IPS-20b (cell line): ENCODE data around the gene FAM3D.
"Not testable (repeated sequence)": the region's sequence is repeated elsewhere in the genome, so short reads cannot be mapped to it uniquely, and the experiment has no call there.

Experiments used
- H3K27ac ChIP-seq: one replicate; pipeline ENCODE4 v1.5.1; 2013; ENCODE audit warnings: low read length
- H3K27me3 ChIP-seq: 2 replicates; pipeline ENCODE4 v1.6.1; 2013; ENCODE audit warnings: mild to moderate bottlenecking, low read length, inconsistent platforms; ENCODE audit not compliant: insufficient read depth
- H3K36me3 ChIP-seq: 2 replicates; pipeline ENCODE4 v1.6.1; 2013; ENCODE audit warnings: low read depth, mild to moderate bottlenecking, inconsistent platforms, low read length, moderate library complexity; ENCODE audit not compliant: insufficient read depth
- H3K4me1 ChIP-seq: 2 replicates; pipeline ENCODE4 v1.6.1; 2013; ENCODE audit warnings: mild to moderate bottlenecking, control low read depth, inconsistent platforms, low read length, moderate library complexity; ENCODE audit not compliant: insufficient read depth
- H3K4me3 ChIP-seq: 2 replicates; pipeline ENCODE4 v1.5.1; 2013; ENCODE audit warnings: mild to moderate bottlenecking, low read length, inconsistent platforms
- H3K9ac ChIP-seq: 2 replicates; pipeline ENCODE4 v1.6.1; 2013; ENCODE audit warnings: low read depth, mild to moderate bottlenecking, inconsistent platforms, low read length, moderate library complexity
- H3K9me3 ChIP-seq: 2 replicates; pipeline ENCODE4 v1.6.1; 2013; ENCODE audit warnings: mild to moderate bottlenecking, low read depth, low read length, inconsistent platforms; ENCODE audit not compliant: insufficient read depth

The FAM3D gene, protein sequence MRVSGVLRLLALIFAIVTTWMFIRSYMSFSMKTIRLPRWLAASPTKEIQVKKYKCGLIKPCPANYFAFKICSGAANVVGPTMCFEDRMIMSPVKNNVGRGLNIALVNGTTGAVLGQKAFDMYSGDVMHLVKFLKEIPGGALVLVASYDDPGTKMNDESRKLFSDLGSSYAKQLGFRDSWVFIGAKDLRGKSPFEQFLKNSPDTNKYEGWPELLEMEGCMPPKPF

DNA sequence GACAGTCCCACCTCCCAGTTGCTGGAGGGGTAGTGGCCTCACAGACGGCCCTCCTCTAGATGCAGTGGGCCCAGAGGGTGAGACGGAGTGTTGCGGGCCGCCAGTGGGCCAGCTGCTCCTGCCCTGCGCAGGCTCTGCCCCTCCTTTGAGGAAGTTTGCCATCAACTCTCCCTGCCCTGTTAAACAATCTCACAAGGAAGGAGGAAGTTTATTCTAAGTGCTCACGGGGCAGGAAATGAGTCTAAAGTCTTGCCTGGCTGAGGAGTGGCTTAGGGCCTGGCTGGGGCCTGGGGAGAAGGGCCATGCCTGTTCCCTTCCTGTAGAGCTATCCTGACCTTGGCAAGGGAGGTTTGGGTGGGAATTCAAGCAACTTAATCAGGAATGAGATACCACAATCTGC, at the start of gene FAM3D:
Gene FAM3D (minus strand): TSS at position 92 of the 400 bp plus-strand sequence. CDS start 11,211 bp downstream, outside the sequence.
- Histone ChIP-seq H3K4me1 (no peaks in the 10 kb centered on the region), H3K9ac (no peak within 1 kb of the TSS), H3K9me3 (no peaks in the 10 kb centered on the region), H3K4me3 (no peak within 1 kb of the TSS), H3K27me3 (no peaks in the 10 kb centered on the region), H3K36me3 (no peaks in the 10 kb centered on the region), H3K27ac (no peak within 1 kb of the TSS)

DNA sequence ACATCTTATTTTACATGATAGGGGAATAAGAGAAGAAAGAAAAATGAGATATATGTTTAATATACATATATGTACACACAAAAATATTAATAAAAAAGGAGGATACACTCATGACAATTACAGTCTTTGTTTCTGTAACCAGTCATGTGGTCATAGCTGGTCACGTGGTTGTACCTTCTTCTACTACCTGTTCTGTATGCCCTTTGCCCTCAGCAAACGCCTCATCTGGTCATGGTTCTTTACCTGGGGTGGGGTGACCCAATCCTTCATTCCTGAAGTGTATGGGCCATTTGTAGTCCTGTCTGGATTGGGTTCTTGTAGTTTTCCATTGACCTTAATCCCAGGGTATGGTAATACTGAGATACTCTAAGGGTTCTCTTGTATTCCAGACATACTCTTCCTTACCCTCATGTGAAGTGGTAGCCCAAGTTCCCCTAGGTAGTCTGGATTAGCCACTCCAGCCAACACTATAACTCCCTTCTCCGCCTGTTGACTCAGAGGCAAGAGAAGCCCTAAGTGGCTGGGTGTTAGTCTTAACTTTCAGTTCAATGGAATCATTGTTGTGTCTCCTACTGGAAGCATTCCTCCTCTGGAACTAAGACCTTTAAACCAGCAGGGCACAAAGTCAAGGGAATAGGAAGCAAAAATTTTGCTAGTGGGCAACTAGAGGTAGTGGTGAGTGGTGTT, 47.3 kb upstream of the FAM3D start:
- no peaks in the 10 kb centered on the region for H3K36me3 ChIP-seq
- H3K4me1 ChIP-seq: no peaks in the 10 kb centered on the region
- no peaks in the 10 kb centered on the region for H3K27me3 ChIP-seq
- no peak overlapping the region for H3K9ac ChIP-seq
- H3K9me3 ChIP-seq: no peaks in the 10 kb centered on the region
- no peak overlapping the region for H3K27ac ChIP-seq
- H3K4me3 ChIP-seq: no peak overlapping the region

DNA sequence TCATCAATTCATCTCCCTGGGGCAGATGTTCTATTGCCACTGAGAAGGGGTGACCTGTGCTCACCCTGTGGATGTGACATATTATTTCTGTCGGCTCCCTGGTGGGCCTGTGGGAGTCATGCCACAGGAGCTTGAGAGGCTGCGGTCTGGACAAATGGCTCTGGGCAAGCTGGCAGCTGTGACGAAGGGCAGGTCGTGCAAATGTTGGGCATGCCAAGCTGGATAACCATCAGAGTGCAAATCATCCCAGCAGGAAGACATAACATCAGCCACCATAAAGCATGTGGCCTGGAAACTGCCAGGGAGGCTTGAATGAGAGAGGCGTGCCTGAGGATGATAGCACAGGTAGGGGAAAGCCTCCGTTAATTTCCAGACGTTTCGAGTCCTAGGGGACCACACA, 45.3 kb upstream of the FAM3D start:
- Histone ChIP-seq H3K4me3 (no peak overlapping the region), H3K27ac (no peak overlapping the region), H3K4me1 (no peaks in the 10 kb centered on the region), H3K27me3 (no peaks in the 10 kb centered on the region), H3K36me3 (no peaks in the 10 kb centered on the region), H3K9me3 (no peaks in the 10 kb centered on the region), H3K9ac (no peak overlapping the region)

DNA sequence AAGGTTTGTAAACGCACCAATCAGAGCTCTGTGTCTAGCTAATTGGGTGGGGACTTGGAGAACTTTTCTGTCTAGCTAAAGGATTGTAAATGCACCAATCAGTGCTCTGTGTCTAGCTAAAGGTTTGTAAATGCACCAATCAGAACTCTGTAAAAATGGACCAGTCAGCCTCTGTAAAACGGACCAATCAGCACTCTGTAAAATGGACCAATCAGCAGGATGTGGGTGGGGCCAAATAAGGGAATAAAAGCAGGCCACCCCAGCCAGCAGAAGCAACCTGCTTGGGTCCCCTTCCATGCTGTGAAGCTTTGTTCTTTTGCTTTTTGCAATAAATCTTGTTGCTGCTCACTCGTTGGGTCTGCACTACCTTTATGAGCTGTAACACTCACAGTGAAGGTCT, 42.4 kb upstream of the FAM3D start:
- not testable (repeated sequence) for H3K9ac ChIP-seq, H3K4me3 ChIP-seq, H3K36me3 ChIP-seq

DNA sequence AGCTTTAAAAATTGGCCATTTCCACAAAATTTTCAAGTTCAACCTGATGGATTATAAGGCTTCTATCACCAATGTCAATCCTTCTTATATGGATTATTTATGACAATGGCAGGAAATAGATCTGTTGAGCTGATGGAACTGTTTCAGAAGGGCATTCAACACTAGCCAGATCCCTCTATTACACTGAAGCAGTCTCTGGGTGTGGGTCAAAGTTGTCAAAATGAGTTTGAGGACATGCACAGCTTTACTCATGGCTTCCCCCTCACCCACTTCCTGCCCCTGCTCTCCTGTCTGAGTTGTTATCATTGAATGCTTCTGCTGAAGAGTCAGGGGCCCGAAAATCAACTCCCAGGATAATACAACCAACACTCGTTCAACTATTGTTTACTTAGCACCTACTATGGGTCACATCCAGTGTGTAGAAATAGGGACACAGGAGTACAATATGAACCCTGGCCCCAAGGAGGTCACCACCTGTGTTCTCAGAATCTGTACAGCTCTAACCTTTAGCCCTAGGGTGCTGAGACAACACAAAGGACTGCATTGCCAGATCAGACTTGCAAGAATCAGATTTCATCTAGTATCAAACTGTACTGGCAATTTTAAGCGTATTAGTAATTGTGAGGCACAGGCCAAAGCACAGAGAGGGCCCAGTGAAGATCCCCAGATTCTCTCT, 41.7 kb upstream of the FAM3D start:
- no peak overlapping the region for H3K9ac ChIP-seq
- H3K9me3 ChIP-seq: no peaks in the 10 kb centered on the region
- H3K27ac ChIP-seq: no peak overlapping the region
- no peaks in the 10 kb centered on the region for H3K4me1 ChIP-seq
- no peaks in the 10 kb centered on the region for H3K27me3 ChIP-seq
- H3K36me3 ChIP-seq: no peaks in the 10 kb centered on the region
- H3K4me3 ChIP-seq: no peak overlapping the region

More for the DNA sequence above, 42.4 kb upstream of the FAM3D start:
- not testable (repeated sequence) for H3K27me3 ChIP-seq, H3K9me3 ChIP-seq, H3K27ac ChIP-seq, H3K4me1 ChIP-seq

DNA sequence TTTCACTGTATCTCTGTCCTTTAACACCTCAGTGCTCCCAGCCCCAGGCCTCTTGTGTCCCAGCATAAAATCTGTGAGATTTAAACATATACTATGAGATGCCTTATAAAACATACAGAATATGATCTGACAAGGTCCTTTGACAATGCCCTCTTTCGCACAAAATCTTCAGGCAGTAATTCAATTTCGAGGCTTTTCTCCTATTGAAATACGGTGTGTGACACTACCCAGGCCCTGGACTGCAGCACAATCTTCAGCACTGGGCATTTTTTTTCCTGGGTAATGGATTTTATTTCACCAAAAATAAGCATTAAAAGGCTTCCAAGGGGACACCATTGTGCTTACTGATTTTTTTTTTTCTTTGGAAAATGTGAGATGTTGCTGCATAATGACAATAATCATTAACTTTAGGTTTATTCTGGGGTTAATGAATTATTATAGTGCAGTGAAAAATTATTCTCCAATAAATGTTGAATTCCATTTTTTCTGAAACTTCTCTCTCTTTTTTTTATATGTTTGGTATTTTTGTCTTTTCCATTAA, 40.9 kb upstream of the FAM3D start:
- no peak overlapping the region for H3K9ac ChIP-seq
- H3K4me3 ChIP-seq: no peak overlapping the region
- no peak overlapping the region for H3K27ac ChIP-seq
- no peaks in the 10 kb centered on the region for H3K27me3 ChIP-seq
- H3K36me3 ChIP-seq: no peaks in the 10 kb centered on the region
- no peaks in the 10 kb centered on the region for H3K9me3 ChIP-seq
- H3K4me1 ChIP-seq: no peaks in the 10 kb centered on the region

DNA sequence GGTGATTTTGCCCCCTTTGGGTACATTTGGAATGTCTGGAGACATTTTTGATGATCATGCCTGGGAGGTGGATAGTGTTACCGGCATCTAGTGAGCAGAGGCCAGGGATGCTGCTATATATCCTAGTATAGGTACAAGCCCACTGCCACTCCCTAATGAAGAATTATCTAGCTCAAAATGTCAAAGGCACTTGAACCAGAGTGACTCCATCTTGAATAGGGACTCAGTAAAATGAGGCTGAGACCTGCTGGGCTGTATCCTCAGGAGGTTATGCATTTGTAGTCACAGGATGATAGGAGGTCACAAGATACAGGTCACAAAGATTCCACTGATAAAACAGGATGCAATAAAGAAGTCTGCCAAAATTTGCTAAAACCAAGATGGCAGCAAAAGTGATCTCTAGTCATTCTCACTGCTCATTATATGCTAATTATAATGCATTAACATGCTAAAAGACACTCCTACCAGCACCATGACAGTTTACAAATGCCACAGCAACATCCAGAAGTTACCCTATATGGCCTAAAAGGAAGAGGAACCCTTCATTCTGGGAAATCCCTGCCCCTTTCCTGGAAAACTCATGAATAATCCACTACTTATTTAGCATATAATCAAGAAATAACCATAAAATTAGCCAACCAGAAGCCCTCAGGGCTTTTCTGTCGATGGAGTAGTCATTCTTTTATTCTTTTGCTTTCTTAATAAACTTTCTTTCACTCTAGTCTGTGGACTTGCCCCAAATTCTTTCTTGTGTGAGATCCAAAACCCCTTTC, 40.0 kb upstream of the FAM3D start:
- H3K9me3 ChIP-seq: no peaks in the 10 kb centered on the region
- no peak overlapping the region for H3K9ac ChIP-seq
- no peaks in the 10 kb centered on the region for H3K4me1 ChIP-seq
- H3K27ac ChIP-seq: no peak overlapping the region
- H3K36me3 ChIP-seq: no peaks in the 10 kb centered on the region
- H3K27me3 ChIP-seq: no peaks in the 10 kb centered on the region
- no peak overlapping the region for H3K4me3 ChIP-seq

DNA sequence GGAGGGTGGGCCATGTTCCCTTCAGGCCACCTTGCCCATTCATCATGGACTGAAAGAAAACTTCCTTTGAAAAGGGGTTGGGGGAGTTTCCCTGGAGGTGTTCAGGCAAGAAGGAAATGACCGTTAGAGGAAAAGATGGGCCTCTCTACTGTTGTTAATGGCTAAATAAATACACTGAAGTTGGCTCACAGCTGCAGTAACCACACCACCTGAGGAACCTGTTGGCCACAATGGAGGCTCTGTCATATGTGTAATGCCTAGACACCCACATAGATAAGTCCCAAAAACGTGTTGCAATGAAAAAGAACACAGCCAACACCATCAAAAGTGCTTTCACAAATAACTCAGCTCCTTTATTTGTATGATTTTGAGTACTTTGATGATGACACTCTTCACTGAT, 38.2 kb upstream of the FAM3D start:
- H3K36me3 ChIP-seq: no peaks in the 10 kb centered on the region
- no peaks in the 10 kb centered on the region for H3K4me1 ChIP-seq
- H3K27ac ChIP-seq: no peak overlapping the region
- no peak overlapping the region for H3K4me3 ChIP-seq
- H3K9me3 ChIP-seq: no peaks in the 10 kb centered on the region; the same call in 1 of the 2 replicates
- no peaks in the 10 kb centered on the region for H3K27me3 ChIP-seq
- H3K9ac ChIP-seq: no peak overlapping the region

DNA sequence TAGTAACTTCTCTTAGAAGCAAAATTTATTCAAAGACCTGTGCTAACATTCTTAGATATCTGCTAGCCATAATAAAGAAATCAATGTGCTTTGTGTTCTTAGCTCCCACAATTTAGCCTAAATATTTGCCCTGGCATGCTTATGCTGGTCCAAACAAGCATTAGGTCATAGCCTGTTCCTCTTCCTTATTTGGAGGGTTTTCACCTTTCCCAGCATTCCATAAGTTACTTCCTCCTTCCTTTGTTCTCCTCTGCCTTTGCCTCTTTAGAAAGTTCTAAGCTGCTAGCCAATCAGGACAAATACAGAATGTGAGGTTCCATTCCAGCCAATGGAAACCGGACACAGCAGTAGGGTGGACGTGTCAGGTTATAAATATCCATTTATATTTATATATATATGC, 37.7 kb upstream of the FAM3D start:
- H3K9ac ChIP-seq, H3K9me3 ChIP-seq, H3K27ac ChIP-seq, H3K4me3 ChIP-seq, H3K36me3 ChIP-seq, H3K4me1 ChIP-seq, H3K27me3 ChIP-seq: not testable (repeated sequence)

DNA sequence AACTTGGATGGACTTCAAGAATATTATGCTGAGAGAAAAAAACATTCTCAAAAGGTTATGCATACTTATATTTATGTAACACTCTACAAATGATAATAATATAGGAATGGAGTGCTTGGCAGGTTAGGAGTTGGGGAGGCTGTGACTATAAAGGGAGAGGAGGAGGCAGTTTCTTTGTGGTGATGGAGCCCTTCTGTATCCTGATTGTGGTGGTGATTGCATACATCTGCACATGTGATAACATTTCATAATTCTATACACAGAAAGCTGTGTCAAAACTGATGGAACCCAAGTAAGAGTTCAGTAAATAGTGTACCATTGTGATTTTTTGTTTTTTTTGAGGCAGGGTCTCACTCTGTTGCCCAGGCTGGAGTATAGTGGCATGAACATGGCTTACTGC, 31.7 kb upstream of the FAM3D start:
- H3K27ac ChIP-seq: no peak overlapping the region
- H3K27me3 ChIP-seq: no peaks in the 10 kb centered on the region
- H3K9me3 ChIP-seq: peaks cover 21% of the 10 kb centered on the region
- no peak overlapping the region for H3K9ac ChIP-seq
- no peak overlapping the region for H3K4me3 ChIP-seq
- no peaks in the 10 kb centered on the region for H3K4me1 ChIP-seq
- H3K36me3 ChIP-seq: no peaks in the 10 kb centered on the region

DNA sequence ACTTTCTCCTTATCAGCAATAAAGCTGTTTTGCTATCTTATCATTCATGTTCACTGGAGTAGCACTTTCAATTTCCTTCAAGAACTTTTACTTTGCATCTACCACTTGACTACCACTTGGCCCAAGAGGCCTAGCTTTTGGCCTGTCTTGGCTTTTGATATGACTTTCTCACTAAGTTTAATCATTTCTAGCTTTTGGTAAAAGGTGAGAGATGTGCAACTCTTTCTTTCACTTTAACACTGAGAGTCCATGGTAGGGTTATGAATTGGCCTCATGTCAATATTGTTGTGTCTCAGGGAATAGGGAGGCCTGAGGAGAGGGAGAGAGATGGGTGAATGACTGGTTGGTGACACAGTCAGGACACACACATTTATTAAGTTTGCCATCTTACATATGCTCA, 31.0 kb upstream of the FAM3D start:
- Histone ChIP-seq H3K27me3 (no peaks in the 10 kb centered on the region), H3K27ac (no peak overlapping the region), H3K4me3 (no peak overlapping the region), H3K9ac (no peak overlapping the region), H3K9me3 (peaks cover 27% of the 10 kb centered on the region), H3K4me1 (no peaks in the 10 kb centered on the region), H3K36me3 (no peaks in the 10 kb centered on the region)
